Activated CD4-positive, alpha-beta memory T cell treated with anti-CD3 and anti-CD28 coated beads for 36 hours (primary cell): ENCODE results near the gene FRMPD4. TPM values are rescaled to one million over a fixed set of nuclear protein-coding genes. Genes with fewer than 3 reads are reported as not detected.
"Not testable (repeated sequence)": the region's sequence is repeated elsewhere in the genome, so short reads cannot be mapped to it uniquely, and the experiment has no call there.

ENCODE experiments used
- CTCF ChIA-PET: fragments of 350-600 bp; sonication (Branson Sonifier 250); formaldehyde crosslinking; loops from one replicate; lab custom pipeline; 2021; ENCODE audit warnings: antibody characterized with exemption, inconsistent platforms; lab: Charles Lee
- POLR2A ChIA-PET: fragments of 350-600 bp; sonication (Branson Sonifier 250); formaldehyde crosslinking; loops from one replicate; lab custom pipeline; 2021; ENCODE audit warnings: antibody characterized with exemption; lab: Charles Lee
- DNase-seq: peaks from one replicate; pipeline ENCODE4 v3.0.0-alpha.2; 2020
- H3K27ac Mint-ChIP-seq: one replicate; pipeline ENCODE4 v1.8.0; 2021; ENCODE audit warnings: mixed read lengths
- H3K27me3 Mint-ChIP-seq: one replicate; pipeline ENCODE4 v1.8.0; 2021; ENCODE audit warnings: mixed read lengths
- H3K36me3 Mint-ChIP-seq: one replicate; pipeline ENCODE4 v1.8.0; 2021; ENCODE audit warnings: mixed read lengths
- H3K4me1 Mint-ChIP-seq: one replicate; pipeline ENCODE4 v1.8.0; 2021; ENCODE audit warnings: low read depth, mixed read lengths
- H3K4me3 Mint-ChIP-seq: one replicate; pipeline ENCODE4 v1.8.0; 2021; ENCODE audit warnings: mild to moderate bottlenecking, mixed read lengths
- H3K9me3 Mint-ChIP-seq: one replicate; pipeline ENCODE4 v1.8.0; 2021; ENCODE audit warnings: mixed read lengths
- intact Hi-C: fragments of 100-400 bp; cut with micrococcal nuclease; formaldehyde crosslinking; loops from one replicate; pipeline ENCODE4 v1.15.1; 2023
- total RNA-seq, 2 experiments: library from RNA; stranded (reverse); gene quantifications; one replicate each; pipeline ENCODE4 v1.2.3, GENCODE V29; 2021

The FRMPD4 gene
- total RNA-seq, 2 experiments from 2014 or later = not detected

DNA sequence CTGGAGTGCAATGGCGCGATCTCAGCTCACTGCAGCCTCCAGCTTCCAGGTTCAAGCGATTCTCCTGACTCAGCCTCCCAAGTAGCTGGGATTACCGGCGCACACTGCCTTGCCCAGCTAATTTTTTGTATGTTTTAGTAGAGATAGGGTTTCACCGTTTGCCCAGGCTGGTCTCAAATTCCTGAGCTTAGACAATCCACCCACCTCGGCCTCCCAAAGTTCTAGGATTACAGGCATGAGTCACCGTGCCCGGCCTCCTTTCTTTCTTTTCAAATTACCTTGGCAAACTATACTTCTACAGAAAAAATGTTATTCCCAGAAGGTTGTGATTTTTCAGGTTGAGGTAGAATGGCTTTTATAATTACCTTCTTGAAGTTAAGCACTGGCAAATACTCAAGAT is 331.0 kb downstream of the FRMPD4 start:
- no peak for DNase-seq
- no peak overlapping the region for H3K27ac Mint-ChIP-seq
- ChIA-PET CTCF (no interaction called here), POLR2A (no interaction called here)
- H3K9me3 Mint-ChIP-seq = no peaks in the 10 kb centered on the region
- intact Hi-C loops = no loop called here
- H3K27me3 Mint-ChIP-seq = no peaks in the 10 kb centered on the region
- H3K4me3 Mint-ChIP-seq = no peak overlapping the region
- no peaks in the 10 kb centered on the region for H3K4me1 Mint-ChIP-seq
- no peaks in the 10 kb centered on the region for H3K36me3 Mint-ChIP-seq

DNA sequence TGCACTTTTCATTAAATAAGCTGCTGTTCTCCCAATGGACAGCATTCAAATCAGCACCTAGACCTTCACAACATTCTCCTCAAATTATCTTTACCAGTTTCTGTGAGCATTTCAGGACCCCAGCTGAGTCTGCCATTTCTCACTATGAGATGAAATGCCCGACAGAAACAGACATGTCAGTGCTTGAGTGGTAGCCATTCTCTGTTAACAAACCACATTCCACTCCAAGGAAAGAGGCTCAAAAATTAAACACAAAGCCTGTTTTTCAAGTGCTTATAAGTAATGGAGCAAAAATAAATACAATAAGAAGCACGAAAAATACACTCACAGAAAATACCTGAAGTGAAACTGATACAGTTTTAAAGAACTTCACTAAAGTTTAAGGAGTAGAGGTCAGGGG is 332.8 kb downstream of the FRMPD4 start:
- Mint-ChIP-seq H3K27me3 (no peaks in the 10 kb centered on the region), H3K4me1 (no peaks in the 10 kb centered on the region), H3K4me3 (no peak overlapping the region), H3K27ac (no peak overlapping the region), H3K9me3 (no peaks in the 10 kb centered on the region), H3K36me3 (no peaks in the 10 kb centered on the region)
- CTCF ChIA-PET = no interaction called here
- intact Hi-C loops = no loop called here
- POLR2A ChIA-PET = no interaction called here
- no peak for DNase-seq

DNA sequence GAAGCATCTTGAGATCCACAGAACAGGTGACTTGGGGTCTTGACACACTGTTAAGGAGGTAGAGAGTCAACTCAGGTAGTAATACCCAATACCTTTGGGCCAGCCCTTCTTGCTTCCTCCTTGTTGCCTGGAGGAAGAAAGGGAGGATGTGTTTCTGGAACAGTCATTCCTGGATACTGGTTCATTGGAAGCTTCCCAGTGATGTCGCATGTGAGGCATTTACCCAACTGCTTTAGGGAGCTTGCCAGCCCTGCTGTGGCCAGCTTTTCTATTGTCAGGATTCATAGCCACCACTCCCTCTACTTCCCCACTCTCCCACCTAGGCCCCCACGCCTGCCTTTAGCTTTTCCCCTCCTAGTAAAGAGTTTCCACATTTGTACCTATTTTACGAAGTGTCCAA is 342.7 kb downstream of the FRMPD4 start:
- ChIA-PET CTCF (no interaction called here), POLR2A (no interaction called here)
- Mint-ChIP-seq H3K4me1 (no peaks in the 10 kb centered on the region), H3K4me3 (no peak overlapping the region), H3K27me3 (no peaks in the 10 kb centered on the region), H3K27ac (no peak overlapping the region), H3K36me3 (no peaks in the 10 kb centered on the region), H3K9me3 (no peaks in the 10 kb centered on the region)
- intact Hi-C loops = no loop called here
- no peak for DNase-seq

DNA sequence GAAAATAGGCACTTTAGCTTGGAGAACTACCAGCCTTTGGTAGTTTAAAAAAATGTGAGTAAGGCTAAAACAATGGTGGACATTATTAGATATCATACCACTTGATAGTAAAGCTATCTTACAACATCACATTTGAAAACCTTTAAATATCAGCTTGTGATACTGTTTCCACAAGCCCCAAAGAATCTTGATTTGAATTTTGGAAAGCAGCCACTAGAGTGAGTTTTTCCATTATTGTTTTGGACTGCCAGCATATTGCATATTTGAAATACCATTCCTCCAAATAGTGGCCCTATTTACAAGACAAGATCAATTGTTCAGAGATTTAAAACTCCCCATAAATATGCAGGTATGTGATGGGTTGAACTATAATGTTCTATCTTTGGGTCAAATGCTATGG is 349.9 kb downstream of the FRMPD4 start:
- no peak for DNase-seq
- intact Hi-C loops = no loop called here
- no peak overlapping the region for H3K27ac Mint-ChIP-seq
- no peaks in the 10 kb centered on the region for H3K36me3 Mint-ChIP-seq
- H3K9me3 Mint-ChIP-seq = no peaks in the 10 kb centered on the region
- CTCF ChIA-PET = no interaction called here
- H3K4me3 Mint-ChIP-seq = no peak overlapping the region
- no peaks in the 10 kb centered on the region for H3K27me3 Mint-ChIP-seq
- POLR2A ChIA-PET = no interaction called here
- no peaks in the 10 kb centered on the region for H3K4me1 Mint-ChIP-seq

DNA sequence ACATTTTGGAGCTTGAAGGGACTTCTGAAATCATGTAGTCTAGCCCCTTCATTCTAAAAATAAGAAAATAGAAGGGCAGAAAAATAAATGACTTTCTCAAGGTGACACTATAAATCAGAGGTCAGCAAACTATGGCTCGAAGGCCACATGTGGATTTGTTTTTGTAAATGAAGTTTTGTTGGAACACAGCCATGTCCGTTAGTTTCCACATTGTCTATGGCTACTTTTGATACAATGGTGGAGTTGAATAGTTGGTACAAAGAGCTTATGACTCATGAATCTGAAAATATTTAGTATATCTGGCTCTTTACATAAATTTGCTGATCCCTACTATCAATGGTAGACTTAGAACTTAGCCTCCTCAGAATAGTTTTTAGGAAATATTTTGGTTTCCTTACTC is 350.5 kb downstream of the FRMPD4 start:
- no peaks in the 10 kb centered on the region for H3K27me3 Mint-ChIP-seq
- ChIA-PET POLR2A (no interaction called here), CTCF (no interaction called here)
- no peaks in the 10 kb centered on the region for H3K36me3 Mint-ChIP-seq
- H3K4me3 Mint-ChIP-seq = no peak overlapping the region
- intact Hi-C loops = no loop called here
- no peak overlapping the region for H3K27ac Mint-ChIP-seq
- H3K4me1 Mint-ChIP-seq = no peaks in the 10 kb centered on the region
- no peaks in the 10 kb centered on the region for H3K9me3 Mint-ChIP-seq
- DNase-seq = no peak

DNA sequence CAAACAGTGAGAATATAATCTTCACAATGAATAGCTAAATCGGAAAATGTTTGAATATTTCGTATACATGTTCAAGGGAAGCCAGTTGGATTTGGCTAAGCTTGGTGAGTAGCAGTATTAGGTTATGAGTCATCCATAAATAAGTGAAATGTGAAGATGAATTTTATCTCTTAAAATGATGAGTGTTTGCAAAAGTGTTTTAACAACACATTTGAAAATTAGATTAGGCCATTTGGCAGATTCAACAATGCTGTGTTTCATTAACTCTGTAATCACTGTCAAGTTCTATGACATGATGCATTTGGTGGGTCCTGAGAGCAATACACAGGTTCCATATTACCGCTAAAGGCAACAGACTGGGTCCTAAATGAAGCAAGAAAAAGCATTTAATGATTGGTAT is 351.1 kb downstream of the FRMPD4 start:
- Mint-ChIP-seq H3K9me3 (no peaks in the 10 kb centered on the region), H3K36me3 (no peaks in the 10 kb centered on the region), H3K4me3 (no peak overlapping the region), H3K4me1 (no peaks in the 10 kb centered on the region), H3K27ac (no peak overlapping the region), H3K27me3 (no peaks in the 10 kb centered on the region)
- ChIA-PET CTCF (no interaction called here), POLR2A (no interaction called here)
- no peak for DNase-seq
- intact Hi-C loops = no loop called here

DNA sequence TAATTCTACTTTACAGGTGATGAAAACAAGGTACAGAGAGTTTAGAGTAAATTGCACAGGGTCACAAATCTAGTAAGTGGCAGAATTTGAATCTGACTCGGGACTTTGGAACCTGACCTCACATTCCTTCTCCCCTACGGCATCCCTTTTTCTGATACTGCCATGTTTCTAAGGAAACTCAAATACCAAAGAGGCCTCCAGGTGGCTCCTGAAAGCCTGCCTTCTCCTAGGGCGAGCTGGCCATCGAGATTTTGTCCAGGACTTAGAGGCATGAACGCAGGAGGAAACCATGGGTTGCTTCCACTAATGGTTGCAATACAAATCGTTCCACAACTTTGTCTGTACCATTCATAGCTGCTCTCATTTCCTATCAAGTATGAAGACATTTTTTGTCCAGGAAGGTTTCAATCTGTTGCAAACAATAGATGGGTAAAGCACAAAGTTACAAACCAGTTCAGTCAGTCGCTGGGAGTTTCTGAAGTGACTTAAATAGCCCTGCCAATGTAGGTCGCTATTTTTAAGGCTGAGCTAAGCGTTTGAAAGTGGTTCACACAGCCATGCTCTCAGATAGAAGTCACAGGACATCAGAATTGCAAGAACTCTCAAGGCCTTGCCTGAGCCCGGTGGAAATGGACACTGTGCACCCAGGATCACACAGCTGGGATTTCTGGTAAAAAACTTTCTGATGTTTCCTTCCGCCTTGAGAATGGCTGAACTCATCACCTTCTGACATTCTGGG is 356.3 kb downstream of the FRMPD4 start:
- H3K36me3 Mint-ChIP-seq = no peaks in the 10 kb centered on the region
- no peaks in the 10 kb centered on the region for H3K4me1 Mint-ChIP-seq
- intact Hi-C loops = loop anchor here (10.0 kb wide), 1 partner anchor 210 kb away; no protein-coding TSS in a partner anchor

DNA sequence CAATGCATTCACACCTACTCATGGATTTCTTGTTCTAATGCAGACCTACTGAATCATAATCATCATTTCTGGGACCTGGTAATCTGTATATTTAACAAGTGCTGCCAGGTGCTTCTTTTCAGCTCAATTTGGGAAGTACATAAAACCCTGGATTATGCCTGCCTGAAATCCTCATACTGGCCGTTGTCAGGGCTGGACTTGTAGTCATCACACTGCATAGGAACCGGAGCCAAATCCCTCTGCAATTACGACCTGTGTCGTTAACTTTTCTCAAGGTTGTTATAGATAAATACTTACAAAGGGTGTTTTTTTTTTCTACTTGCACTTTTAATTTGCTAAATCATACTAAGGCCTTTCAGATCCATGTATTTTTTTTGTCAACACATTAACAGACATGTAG is 358.1 kb downstream of the FRMPD4 start:
- intact Hi-C loops = loop anchor here (10.0 kb wide), 1 partner anchor 208 kb away; no protein-coding TSS in a partner anchor
- CTCF ChIA-PET = interaction anchor here (1.4 kb wide), 1 partner anchor 206 kb away, joined by 4 read pairs; no protein-coding TSS in a partner anchor

More for the DNA sequence above, 356.3 kb downstream of the FRMPD4 start:
- CTCF ChIA-PET = no interaction called here
- Mint-ChIP-seq H3K9me3 (no peaks in the 10 kb centered on the region), H3K27me3 (no peaks in the 10 kb centered on the region), H3K27ac (no peak overlapping the region), H3K4me3 (no peak overlapping the region)
- DNase-seq = no peak
- POLR2A ChIA-PET = no interaction called here

DNA sequence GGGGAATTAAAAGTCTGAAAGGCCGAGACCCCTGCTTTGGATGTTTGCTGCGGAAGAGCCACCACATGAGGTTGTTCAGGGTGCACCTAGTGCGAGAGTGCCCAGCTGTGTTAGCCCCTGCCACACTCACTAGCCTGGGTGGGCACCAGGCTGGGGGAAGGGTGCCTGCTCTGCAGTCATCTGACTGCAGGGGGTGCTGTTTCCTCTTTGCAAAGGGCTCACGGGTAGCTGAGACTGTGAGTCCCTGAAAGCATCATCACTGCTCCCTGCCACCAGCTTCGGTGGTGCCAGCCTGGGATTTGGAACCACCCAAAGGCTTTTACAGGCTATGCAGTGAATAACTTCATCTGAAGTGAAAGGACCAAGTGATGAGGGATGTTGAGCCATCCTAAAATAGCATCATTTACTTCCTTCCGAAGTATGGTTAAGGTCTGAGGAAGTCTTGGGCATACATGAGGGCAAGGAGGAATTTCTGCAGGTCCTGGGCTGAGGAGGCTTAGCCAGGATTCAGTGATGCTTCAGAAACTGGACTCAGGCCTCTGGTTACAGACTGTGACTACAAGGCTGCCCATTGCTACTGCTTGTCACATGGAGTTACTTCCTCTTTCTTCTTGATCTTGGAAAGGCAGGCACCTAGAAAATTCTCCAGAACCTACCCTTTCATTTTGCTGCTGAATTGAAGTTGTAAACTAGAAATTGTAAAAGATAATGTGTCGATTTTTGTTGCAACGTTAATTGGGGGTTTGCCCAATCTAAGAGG is 359.7 kb downstream of the FRMPD4 start:
- no peak overlapping the region for H3K4me3 Mint-ChIP-seq
- intact Hi-C loops = loop anchor here (10.0 kb wide), 1 partner anchor 207 kb away; no protein-coding TSS in a partner anchor
- H3K9me3 Mint-ChIP-seq = no peaks in the 10 kb centered on the region
- ChIA-PET POLR2A (no interaction called here), CTCF (no interaction called here)
- H3K4me1 Mint-ChIP-seq = no peaks in the 10 kb centered on the region
- DNase-seq = no peak
- H3K27me3 Mint-ChIP-seq = no peaks in the 10 kb centered on the region
- H3K36me3 Mint-ChIP-seq = no peaks in the 10 kb centered on the region
- no peak overlapping the region for H3K27ac Mint-ChIP-seq

More for the DNA sequence above, 358.1 kb downstream of the FRMPD4 start:
- DNase-seq = no peak
- POLR2A ChIA-PET = no interaction called here
- no peaks in the 10 kb centered on the region for H3K4me1 Mint-ChIP-seq
- H3K36me3 Mint-ChIP-seq = no peaks in the 10 kb centered on the region
- no peak overlapping the region for H3K27ac Mint-ChIP-seq
- no peak overlapping the region for H3K4me3 Mint-ChIP-seq
- H3K27me3 Mint-ChIP-seq = no peaks in the 10 kb centered on the region
- no peaks in the 10 kb centered on the region for H3K9me3 Mint-ChIP-seq

DNA sequence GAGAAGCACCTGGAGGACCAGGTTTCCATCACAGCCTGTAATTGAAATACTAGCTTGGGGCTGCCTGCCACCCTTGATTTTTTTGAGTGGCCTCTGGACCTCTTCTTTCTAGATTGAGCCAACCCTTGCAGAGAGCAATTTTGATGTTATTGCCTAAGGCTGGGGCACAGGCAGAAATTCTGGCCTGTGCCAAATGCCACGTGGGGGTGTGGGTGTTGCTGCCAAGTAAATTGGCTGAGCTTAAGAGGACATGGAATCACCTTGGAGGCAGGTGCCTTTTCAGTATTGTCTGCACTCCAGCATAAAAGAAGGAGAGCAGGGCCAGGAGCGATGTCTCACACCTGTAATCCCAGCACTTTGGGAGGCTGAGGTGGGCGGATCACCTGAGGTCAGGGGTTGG is 366.9 kb downstream of the FRMPD4 start:
- Mint-ChIP-seq H3K9me3 (no peaks in the 10 kb centered on the region), H3K27ac (no peak overlapping the region), H3K4me3 (no peak overlapping the region), H3K4me1 (no peaks in the 10 kb centered on the region), H3K36me3 (no peaks in the 10 kb centered on the region), H3K27me3 (no peaks in the 10 kb centered on the region)
- intact Hi-C loops = no loop called here
- CTCF ChIA-PET = no interaction called here
- no peak for DNase-seq
- POLR2A ChIA-PET = no interaction called here

DNA sequence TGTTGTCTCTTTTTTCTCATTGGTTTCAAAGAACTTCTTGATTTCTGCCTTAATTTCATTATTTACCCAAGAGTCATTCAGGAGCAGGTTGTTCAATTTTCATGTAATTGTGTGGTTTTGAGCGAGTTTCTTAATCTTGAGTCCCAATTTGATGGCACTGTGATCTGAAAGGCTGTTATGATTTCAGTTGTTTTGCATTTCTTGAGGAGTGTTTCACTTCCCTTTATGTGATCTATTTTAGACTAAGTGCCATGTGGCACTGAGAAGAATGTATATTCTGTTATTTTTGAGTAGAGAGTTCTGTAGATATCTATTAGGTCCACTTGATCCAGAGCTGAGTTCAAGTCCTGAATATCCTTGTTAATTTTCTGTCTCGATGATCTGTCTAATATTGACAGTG is 377.1 kb downstream of the FRMPD4 start:
- H3K9me3 Mint-ChIP-seq, H3K27me3 Mint-ChIP-seq, H3K27ac Mint-ChIP-seq, H3K4me3 Mint-ChIP-seq, H3K4me1 Mint-ChIP-seq, H3K36me3 Mint-ChIP-seq, intact Hi-C loops, DNase-seq, CTCF ChIA-PET, POLR2A ChIA-PET: not testable (repeated sequence)

DNA sequence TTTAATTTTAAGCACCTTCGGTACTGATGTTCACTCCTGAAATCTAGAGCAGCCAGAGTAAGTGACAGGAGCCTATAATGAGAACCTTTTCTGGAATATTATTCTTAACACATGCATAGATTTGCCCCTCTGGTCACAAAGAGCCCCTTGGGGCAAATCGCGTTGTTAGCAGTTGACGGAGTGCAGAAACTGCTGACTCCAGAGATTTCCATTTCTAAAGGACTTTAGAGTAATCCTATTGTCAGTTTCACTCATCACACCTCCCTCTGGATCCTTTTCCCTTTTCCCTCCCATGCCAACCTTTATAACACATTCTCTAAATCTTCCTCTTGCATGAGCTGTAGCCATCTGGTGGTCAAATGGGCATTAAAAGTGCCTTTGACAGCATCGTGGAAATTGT is 388.0 kb downstream of the FRMPD4 start:
- H3K4me3 Mint-ChIP-seq = no peak overlapping the region
- ChIA-PET CTCF (no interaction called here), POLR2A (no interaction called here)
- H3K36me3 Mint-ChIP-seq = no peaks in the 10 kb centered on the region
- no peak overlapping the region for H3K27ac Mint-ChIP-seq
- no peaks in the 10 kb centered on the region for H3K9me3 Mint-ChIP-seq
- intact Hi-C loops = no loop called here
- H3K27me3 Mint-ChIP-seq = no peaks in the 10 kb centered on the region
- H3K4me1 Mint-ChIP-seq = no peaks in the 10 kb centered on the region
- no peak for DNase-seq

DNA sequence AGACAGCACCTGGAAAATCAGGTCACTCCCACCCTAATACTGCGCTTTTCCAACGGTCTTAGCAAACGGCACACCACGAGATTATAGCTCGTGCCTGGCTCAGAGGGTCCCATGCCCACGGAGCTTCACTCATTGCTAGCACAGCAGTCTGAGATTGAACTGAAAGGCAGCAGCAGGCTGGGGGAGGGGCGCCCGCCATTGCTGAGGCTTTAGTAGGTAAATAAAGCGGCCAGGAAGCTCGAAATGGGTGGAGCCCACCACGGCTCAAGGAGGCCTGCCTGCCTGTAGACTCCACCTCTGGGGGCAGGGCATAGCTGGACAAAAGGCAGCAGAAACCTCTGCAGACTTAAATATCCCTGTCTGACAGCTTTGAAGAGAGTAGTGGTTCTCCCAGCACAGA is 399.8 kb downstream of the FRMPD4 start:
- H3K9me3 Mint-ChIP-seq = not testable (repeated sequence)

More for the DNA sequence above, 399.8 kb downstream of the FRMPD4 start:
- H3K36me3 Mint-ChIP-seq, DNase-seq, H3K27me3 Mint-ChIP-seq, CTCF ChIA-PET, H3K27ac Mint-ChIP-seq, intact Hi-C loops, POLR2A ChIA-PET, H3K4me1 Mint-ChIP-seq, H3K4me3 Mint-ChIP-seq: not testable (repeated sequence)
